Naive thymus-derived CD4-positive, alpha-beta T cell (primary cell): Measurements from ENCODE around the gene STX3. TPM values are rescaled to one million over a fixed set of nuclear protein-coding genes. Genes with fewer than 3 reads are reported as not detected.

Source experiments
- ATAC-seq: fragments of 150-1000 bp; cut with Tn5 transposase; 2 replicates; pipeline ENCODE4 v1.10.0; 2021; ENCODE audit warnings: mild to moderate bottlenecking, moderate library complexity
- CTCF ChIA-PET: fragments of 350-600 bp; sonication (Branson Sonifier 250); formaldehyde crosslinking; loops from one replicate; lab custom pipeline; 2021; ENCODE audit warnings: antibody characterized with exemption; lab: Charles Lee
- POLR2A ChIA-PET: fragments of 350-600 bp; sonication (Branson Sonifier 250); formaldehyde crosslinking; loops from one replicate; lab custom pipeline; 2021; ENCODE audit warnings: antibody characterized with exemption, inconsistent platforms; lab: Charles Lee
- DNase-seq, 9 donors: peaks; one replicate each; pipeline versions ENCODE4 v3.0.0 to v3.0.0-alpha.2; 2020 to 2022; ENCODE audit warnings: mixed read lengths in 1 of 9
- H3K27ac ChIP-seq: one replicate; pipeline ENCODE4 v1.7.0; 2013; ENCODE audit warnings: mild to moderate bottlenecking, low read depth, low read length, moderate library complexity
- H3K27me3 ChIP-seq, 2 donors: one replicate each; pipeline ENCODE4 v1.7.0; 2013; ENCODE audit warnings: low read length in 2 of 2, mild to moderate bottlenecking in 2 of 2, moderate library complexity in 2 of 2; ENCODE audit not compliant: control insufficient read depth in 2 of 2, insufficient read depth in 2 of 2
- H3K36me3 ChIP-seq, 3 experiments: 1 replicate in 2 of 3; 2 replicates in 1 of 3; pipeline ENCODE4 v1.7.0; 2013; ENCODE audit warnings: low read length in 3 of 3, mild to moderate bottlenecking in 3 of 3, moderate library complexity in 1 of 3; ENCODE audit not compliant: insufficient read depth in 3 of 3, control insufficient read depth in 2 of 3
- H3K4me1 ChIP-seq, 2 donors: one replicate each; pipeline ENCODE4 v1.7.0; 2013; ENCODE audit warnings: low read length in 2 of 2, mild to moderate bottlenecking in 2 of 2, moderate library complexity in 1 of 2; ENCODE audit not compliant: control insufficient read depth in 2 of 2, insufficient read depth in 2 of 2
- H3K4me3 ChIP-seq: 2 replicates; pipeline ENCODE4 v1.7.0; 2013; ENCODE audit warnings: mild to moderate bottlenecking, low read length
- H3K9me3 ChIP-seq, 3 experiments: 1 replicate in 2 of 3; 2 replicates in 1 of 3; pipeline ENCODE4 v1.7.0; 2013; ENCODE audit warnings: low read length in 3 of 3; ENCODE audit not compliant: control insufficient read depth in 2 of 3
- H3K27ac Mint-ChIP-seq, 9 donors: one replicate each; pipeline ENCODE4 v1.8.0; 2020 to 2022; ENCODE audit warnings: mixed read lengths in 9 of 9, mild to moderate bottlenecking in 8 of 9, moderate library complexity in 5 of 9, inconsistent platforms in 2 of 9
- H3K27me3 Mint-ChIP-seq, 5 donors: one replicate each; pipeline ENCODE4 v1.8.0; 2021 to 2022; ENCODE audit warnings: mixed read lengths in 5 of 5, mild to moderate bottlenecking in 1 of 5
- H3K36me3 Mint-ChIP-seq, 5 donors: one replicate each; pipeline ENCODE4 v1.8.0; 2020 to 2022; ENCODE audit warnings: mixed read lengths in 5 of 5, mild to moderate bottlenecking in 3 of 5, inconsistent platforms in 1 of 5
- H3K4me1 Mint-ChIP-seq, 7 donors: one replicate each; pipeline ENCODE4 v1.8.0; 2020 to 2022; ENCODE audit warnings: mixed read lengths in 7 of 7, mild to moderate bottlenecking in 3 of 7, inconsistent platforms in 1 of 7
- H3K4me3 Mint-ChIP-seq, 10 donors: one replicate each; pipeline ENCODE4 v1.8.0; 2020 to 2022; ENCODE audit warnings: mild to moderate bottlenecking in 10 of 10, mixed read lengths in 10 of 10, moderate library complexity in 6 of 10, inconsistent platforms in 2 of 10
- H3K9me3 Mint-ChIP-seq, 11 donors: one replicate each; pipeline ENCODE4 v1.8.0; 2020 to 2022; ENCODE audit warnings: mixed read lengths in 11 of 11, mild to moderate bottlenecking in 4 of 11, inconsistent platforms in 1 of 11, moderate library complexity in 1 of 11
- intact Hi-C, 2 donors: fragments of 100-400 bp; cut with micrococcal nuclease; formaldehyde crosslinking; loops; one replicate each; pipeline ENCODE4 v1.15.1; 2023
- polyA plus RNA-seq, 2 donors: library from polyadenylated mRNA; unstranded; fragments of 300-500 nt; fragmentation: Illumina TruSeq; gene quantifications; one replicate each; pipeline ENCODE4 v1.2.3, GENCODE V29; 2021
- total RNA-seq, 6 experiments: library from RNA in 5 of 6; stranded (reverse) in 5 of 6; gene quantifications; 1 replicate in 5 of 6; 2 replicates in 1 of 6; pipeline ENCODE4 v1.2.3 and lab custom pipeline; 2021 to 2026

The STX3 gene
- 10 to 100 TPM in 4 of 5 experiments, 1 to 10 TPM in 1; 9.0 to 67.4 (median 15.1) TPM for total RNA-seq
- 1 to 10 TPM; 3.5 to 4.2 TPM for polyA plus RNA-seq
- 16.3 reads per million, percentile 46 among the genes with 10 or more reads in this experiment for total RNA-seq (lab: John Stamatoyannopoulos, UW)

GRCh38 chr11:59754859-59755700 lies at the start of gene STX3:
STX3 (plus strand) TSS chr11:59755376; CDS start chr11:59755606, 230 bp downstream.
- Histone ChIP-seq H3K9me3 (no peaks in the 10 kb centered on the region), H3K27ac (peak within 1 kb of the TSS; percentile 61), H3K4me3 (peak within 1 kb of the TSS; percentile 91), H3K27me3 (no peaks in the 10 kb centered on the region), H3K36me3 (no peaks in the 10 kb centered on the region), H3K4me1 (peaks cover 8 to 12% of the 10 kb centered on the region in 2 donors)
- Mint-ChIP-seq H3K9me3 (no peaks in the 10 kb centered on the region), H3K4me1 (peaks cover 11 to 39% (median 23%) of the 10 kb centered on the region in 7 donors), H3K36me3 (peaks cover 0 to 11% (median 0%) of the 10 kb centered on the region in 5 donors), H3K4me3 (peak within 1 kb of the TSS; percentile 90 to 98 (median 95)), H3K27ac (peak within 1 kb of the TSS; percentile 34 to 90 (median 76)), H3K27me3 (peaks cover 3 to 15% (median 4%) of the 10 kb centered on the region in 5 donors)
- ChIA-PET POLR2A (interaction anchor here (0.6 to 4.0 kb wide), 10 partner anchors 12 to 958 kb away, joined by 3 to 24 read pairs (median 3); partner anchors contain the start of genes MRPL16 and PATL1), CTCF (interaction anchor here (0.6 to 5.5 kb wide), 11 partner anchors 11 to 83 kb away, joined by 3 to 79 read pairs (median 10); partner anchors contain the start of gene MRPL16)
- ATAC-seq (peak; percentile 89), DNase-seq (peak; percentile 55 to 80 (median 67))
- intact Hi-C loops, result loop anchor here (1.0 to 10.0 kb wide), 15 partner anchors 12 to 610 kb away; partner anchors contain the start of genes MRPL16 (in 2 of the 2), DTX4 (in 1 of the 2), FAM111A (in 1 of the 2) and PATL1 (in 1 of the 2)

- H3K27ac Mint-ChIP-seq, result no peak overlapping the region
- ATAC-seq, result no peak
- Histone ChIP-seq H3K36me3 (no peaks in the 10 kb centered on the region), H3K27me3 (no peaks in the 10 kb centered on the region), H3K9me3 (no peaks in the 10 kb centered on the region), H3K4me3 (no peak overlapping the region), H3K27ac (no peak overlapping the region), H3K4me1 (no peaks in the 10 kb centered on the region)
- intact Hi-C loops, result no loop called here
- CTCF ChIA-PET, result no interaction called here
- no peaks in the 10 kb centered on the region for H3K36me3 Mint-ChIP-seq
- no peak overlapping the region for H3K4me3 Mint-ChIP-seq
- no peak for DNase-seq
- H3K4me1 Mint-ChIP-seq, result no peaks in the 10 kb centered on the region
- peaks cover 19 to 35% (median 23%) of the 10 kb centered on the region in 5 donors for H3K27me3 Mint-ChIP-seq
- POLR2A ChIA-PET, result interaction anchor here (0.7 kb wide), 1 partner anchor 63 kb away, joined by 3 read pairs; no protein-coding TSS in a partner anchor
- peaks cover 0 to 1% (median 0%) of the 10 kb centered on the region in 11 donors for H3K9me3 Mint-ChIP-seq
Measured at GRCh38 chr11:59706518-59707285, 48.5 kb upstream of the STX3 start.

DNA sequence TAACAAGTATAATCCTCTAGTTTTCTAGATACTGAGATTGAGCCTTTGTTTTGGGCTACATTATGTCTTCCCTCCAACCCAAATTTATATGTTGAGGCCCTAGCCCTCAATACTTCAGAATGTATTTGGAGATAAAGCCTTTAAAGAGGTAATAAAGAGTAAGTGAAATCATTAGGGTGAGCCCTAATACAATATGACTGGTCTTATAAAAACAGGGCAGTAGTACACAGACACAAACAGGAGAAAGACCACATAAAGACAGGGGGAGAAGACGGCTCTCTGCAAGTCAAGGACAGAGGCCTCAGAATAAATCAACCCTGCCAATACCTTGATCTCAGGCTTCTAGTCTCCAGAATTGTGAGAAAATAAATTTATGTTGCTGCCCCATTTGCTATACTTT lies 47.8 kb upstream of the STX3 start:
- no peak overlapping the region for H3K27ac ChIP-seq

DNA sequence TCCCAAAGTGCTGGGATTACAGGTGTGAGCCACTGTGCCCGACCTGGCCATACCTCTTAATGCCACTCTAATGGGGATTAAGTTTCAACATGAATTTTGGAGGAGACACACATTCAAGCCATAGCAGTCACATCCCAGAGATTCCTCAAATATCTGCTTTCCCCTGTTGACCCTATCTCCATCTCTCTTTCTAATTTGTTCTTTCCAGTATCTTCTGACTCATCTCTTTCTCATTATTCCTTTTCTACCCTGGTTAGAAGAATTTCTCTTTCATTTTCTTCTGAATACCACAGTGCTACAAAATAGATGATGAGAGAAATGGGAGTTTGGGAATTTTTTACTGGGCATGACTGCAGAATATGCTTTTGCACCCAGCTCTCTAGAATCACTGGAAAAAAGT lies 46.6 kb upstream of the STX3 start:
- Mint-ChIP-seq H3K4me3 (no peak overlapping the region), H3K27me3 (peaks cover 17 to 38% (median 23%) of the 10 kb centered on the region in 5 donors), H3K9me3 (peaks cover 0 to 1% (median 0%) of the 10 kb centered on the region in 11 donors), H3K4me1 (no peaks in the 10 kb centered on the region), H3K36me3 (no peaks in the 10 kb centered on the region), H3K27ac (no peak overlapping the region)
- H3K4me1 ChIP-seq, result no peaks in the 10 kb centered on the region
- CTCF ChIA-PET, result no interaction called here
- no peak overlapping the region for H3K4me3 ChIP-seq
- ATAC-seq (no peak), DNase-seq (no peak)
- H3K9me3 ChIP-seq, result no peaks in the 10 kb centered on the region
- H3K27ac ChIP-seq, result no peak overlapping the region
- POLR2A ChIA-PET, result no interaction called here
- H3K27me3 ChIP-seq, result no peaks in the 10 kb centered on the region
- no peaks in the 10 kb centered on the region for H3K36me3 ChIP-seq
- intact Hi-C loops, result no loop called here

More for the DNA sequence above, 47.8 kb upstream of the STX3 start:
- peaks cover 0 to 1% (median 0%) of the 10 kb centered on the region in 11 donors for H3K9me3 Mint-ChIP-seq
- Histone ChIP-seq H3K4me3 (no peak overlapping the region), H3K9me3 (no peaks in the 10 kb centered on the region), H3K36me3 (no peaks in the 10 kb centered on the region), H3K27me3 (no peaks in the 10 kb centered on the region), H3K4me1 (no peaks in the 10 kb centered on the region)
- H3K4me1 Mint-ChIP-seq, result no peaks in the 10 kb centered on the region
- no peaks in the 10 kb centered on the region for H3K36me3 Mint-ChIP-seq
- CTCF ChIA-PET, result no interaction called here
- no peak for ATAC-seq
- H3K27ac Mint-ChIP-seq, result no peak overlapping the region
- POLR2A ChIA-PET, result interaction anchor here (0.7 kb wide), 1 partner anchor 64 kb away, joined by 3 read pairs; no protein-coding TSS in a partner anchor
- H3K27me3 Mint-ChIP-seq, result peaks cover 17 to 31% (median 20%) of the 10 kb centered on the region in 5 donors
- DNase-seq, result no peak
- intact Hi-C loops, result no loop called here
- no peak overlapping the region for H3K4me3 Mint-ChIP-seq

GRCh38 chr11:59710136-59710847 lies 44.9 kb upstream of the STX3 start:
- Mint-ChIP-seq H3K9me3 (no peaks in the 10 kb centered on the region), H3K36me3 (no peaks in the 10 kb centered on the region), H3K4me3 (no peak overlapping the region), H3K4me1 (no peaks in the 10 kb centered on the region), H3K27ac (no peak overlapping the region), H3K27me3 (peaks cover 13 to 31% (median 20%) of the 10 kb centered on the region in 5 donors)
- H3K36me3 ChIP-seq, result no peaks in the 10 kb centered on the region
- POLR2A ChIA-PET, result no interaction called here
- H3K4me1 ChIP-seq, result no peaks in the 10 kb centered on the region
- intact Hi-C loops, result no loop called here
- CTCF ChIA-PET, result no interaction called here
- peaks cover 0 to under 1% of the 10 kb centered on the region in 2 donors for H3K27me3 ChIP-seq
- no peak overlapping the region for H3K4me3 ChIP-seq
- no peak for ATAC-seq
- no peak for DNase-seq
- no peak overlapping the region for H3K27ac ChIP-seq
- H3K9me3 ChIP-seq, result no peaks in the 10 kb centered on the region

GRCh38 chr11:59713745-59714144 lies 41.4 kb upstream of the STX3 start, which contains the start of gene OR10V1:
OR10V1 (minus strand) TSS chr11:59713845; CDS start chr11:59713845, 0 bp downstream.
- Histone ChIP-seq H3K36me3 (no peaks in the 10 kb centered on the region), H3K27me3 (peaks cover 0 to 5% of the 10 kb centered on the region in 2 donors), H3K4me3 (no peak within 1 kb of the TSS), H3K9me3 (no peaks in the 10 kb centered on the region), H3K4me1 (no peaks in the 10 kb centered on the region), H3K27ac (no peak within 1 kb of the TSS)
- ATAC-seq (no peak), DNase-seq (no peak)
- ChIA-PET CTCF (no interaction called here), POLR2A (no interaction called here)
- Mint-ChIP-seq H3K36me3 (no peaks in the 10 kb centered on the region), H3K4me3 (no peak within 1 kb of the TSS), H3K27me3 (peaks cover 13 to 33% (median 19%) of the 10 kb centered on the region in 5 donors), H3K9me3 (no peaks in the 10 kb centered on the region), H3K4me1 (no peaks in the 10 kb centered on the region), H3K27ac (no peak within 1 kb of the TSS)
- intact Hi-C loops, result no loop called here
